Measurements from ENCODE around the gene MTCL3.
"Not testable (repeated sequence)": the region's sequence is repeated elsewhere in the genome, so short reads cannot be mapped to it uniquely, and the experiment has no call there.

Gene MTCL3

GRCh38 chr6:127434651-127435050, 84.5 kb downstream of the MTCL3 start:
- TF ChIP-seq MXI1 (conservative IDR thresholded peaks at IDR 0.05; ENCODE audit: poor library complexity, severe bottlenecking) (no peak), REST (IDR thresholded peaks at IDR 0.05; ENCODE audit: borderline replicate concordance) (no peak), SMC3 (conservative IDR thresholded peaks at IDR 0.05; ENCODE audit: poor library complexity) (no peak), CTCF (IDR thresholded peaks at IDR 0.05; ENCODE audit: poor library complexity, severe bottlenecking) (no peak), EP300 (conservative IDR thresholded peaks at IDR 0.05; ENCODE audit: poor library complexity, severe bottlenecking) (no peak), RAD21 (conservative IDR thresholded peaks at IDR 0.05) (no peak), EZH2 (IDR thresholded peaks at IDR 0.05; ENCODE audit: borderline replicate concordance, insufficient read depth, low read length, poor library complexity, severe bottlenecking) (no peak), POLR2AphosphoS5 (IDR thresholded peaks at IDR 0.05) (no peak), TAF1 (IDR thresholded peaks at IDR 0.05; ENCODE audit: low read depth) (no peak)
- Histone ChIP-seq H2AFZ (ENCODE audit: low read depth, low read length) (no peak overlapping the region), H3K9me2 (ENCODE audit: insufficient read depth, low read length) (no peaks in the 10 kb centered on the region), H3F3A (ENCODE audit: insufficient read depth, low read length, poor library complexity, severe bottlenecking) (no peaks in the 10 kb centered on the region), H3K27me3 (ENCODE audit: insufficient read depth, low read depth, low read length) (no peaks in the 10 kb centered on the region), H3K9ac (ENCODE audit: low read length) (no peak overlapping the region), H3K36me3 (ENCODE audit: insufficient read depth, low read length) (no peaks in the 10 kb centered on the region), H3K4me3 (ENCODE audit: low read length) (no peak overlapping the region), H4K20me1 (ENCODE audit: insufficient read depth) (no peaks in the 10 kb centered on the region), H3K9me3 (ENCODE audit: low read length) (no peaks in the 10 kb centered on the region), H3K27ac (ENCODE audit: low read length) (no peak overlapping the region), H3K4me2 (ENCODE audit: low read length) (no peak overlapping the region), H3K79me2 (replicated peaks; ENCODE audit: insufficient read depth, low read length) (no peaks in the 10 kb centered on the region)

GRCh38 chr6:127428562-127428961, 90.6 kb downstream of the MTCL3 start:
- not testable (repeated sequence) for H3K9me3 ChIP-seq (ENCODE audit: low read length); H3K9me2 ChIP-seq (ENCODE audit: insufficient read depth, low read length); H3F3A ChIP-seq (ENCODE audit: insufficient read depth, low read length, poor library complexity, severe bottlenecking); H3K4me3 ChIP-seq (ENCODE audit: low read length); H3K36me3 ChIP-seq (ENCODE audit: insufficient read depth, low read length); H3K9ac ChIP-seq (ENCODE audit: low read length); H3K4me2 ChIP-seq (ENCODE audit: low read length); H4K20me1 ChIP-seq (ENCODE audit: insufficient read depth); H2AFZ ChIP-seq (ENCODE audit: low read depth, low read length); H3K79me2 ChIP-seq (replicated peaks; ENCODE audit: insufficient read depth, low read length); H3K27me3 ChIP-seq (ENCODE audit: insufficient read depth, low read depth, low read length); H3K27ac ChIP-seq (ENCODE audit: low read length)

DNA sequence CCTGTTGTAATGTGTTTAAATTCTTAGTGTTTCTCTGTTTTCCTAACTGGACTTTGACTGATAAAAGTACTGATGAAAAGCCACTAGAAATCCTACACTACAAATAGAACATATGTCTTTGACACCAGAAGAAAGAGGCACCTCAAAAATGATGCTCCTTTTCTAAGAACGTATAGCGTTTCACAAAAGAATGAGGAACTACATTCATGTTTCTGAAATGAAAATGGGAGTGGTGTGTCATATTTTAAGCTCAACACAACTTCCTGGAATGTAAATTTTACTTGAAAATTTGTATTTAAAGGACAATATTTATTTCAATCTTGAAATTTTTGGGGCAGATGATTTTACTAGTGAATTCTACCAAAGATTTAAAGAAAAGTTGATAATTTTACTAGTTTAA, 95.2 kb downstream of the MTCL3 start:
- Histone ChIP-seq H3K9me3 (ENCODE audit: low read length) (no peaks in the 10 kb centered on the region), H3K9me2 (ENCODE audit: insufficient read depth, low read length) (no peaks in the 10 kb centered on the region), H2AFZ (ENCODE audit: low read depth, low read length) (no peak overlapping the region), H3K27me3 (ENCODE audit: insufficient read depth, low read depth, low read length) (no peaks in the 10 kb centered on the region), H3K27ac (ENCODE audit: low read length) (no peak overlapping the region), H3K9ac (ENCODE audit: low read length) (no peak overlapping the region), H3F3A (ENCODE audit: insufficient read depth, low read length, poor library complexity, severe bottlenecking) (no peaks in the 10 kb centered on the region), H3K36me3 (ENCODE audit: insufficient read depth, low read length) (no peaks in the 10 kb centered on the region), H3K79me2 (replicated peaks; ENCODE audit: insufficient read depth, low read length) (no peaks in the 10 kb centered on the region), H3K4me2 (ENCODE audit: low read length) (no peak overlapping the region), H4K20me1 (ENCODE audit: insufficient read depth) (no peaks in the 10 kb centered on the region), H3K4me3 (ENCODE audit: low read length) (no peak overlapping the region)
- TF ChIP-seq CTCF (IDR thresholded peaks at IDR 0.05; ENCODE audit: poor library complexity, severe bottlenecking) = no peak
- no peak for TF ChIP-seq TAF1 (IDR thresholded peaks at IDR 0.05; ENCODE audit: low read depth)
- no peak for TF ChIP-seq SMC3 (conservative IDR thresholded peaks at IDR 0.05; ENCODE audit: poor library complexity)
- no peak for TF ChIP-seq EZH2 (IDR thresholded peaks at IDR 0.05; ENCODE audit: borderline replicate concordance, insufficient read depth, low read length, poor library complexity, severe bottlenecking)
- no peak for TF ChIP-seq EP300 (conservative IDR thresholded peaks at IDR 0.05; ENCODE audit: poor library complexity, severe bottlenecking)
- no peak for TF ChIP-seq POLR2AphosphoS5 (IDR thresholded peaks at IDR 0.05)
- TF ChIP-seq RAD21 (conservative IDR thresholded peaks at IDR 0.05) = no peak
- TF ChIP-seq REST (IDR thresholded peaks at IDR 0.05; ENCODE audit: borderline replicate concordance) = no peak
- TF ChIP-seq MXI1 (conservative IDR thresholded peaks at IDR 0.05; ENCODE audit: poor library complexity, severe bottlenecking) = no peak
